Fibroblast of lung (primary cell): ENCODE results near the gene AGPAT1.

Experiments
- CTCF ChIP-seq, 2 donors: IDR thresholded peaks in 1 of 2; conservative IDR thresholded peaks in 1 of 2; 1 replicate in 1 of 2; 2 replicates in 1 of 2; pipeline ENCODE4 v1.5.1; 2011 to 2012; ENCODE audit warnings: low read length in 2 of 2, control low read depth in 1 of 2, inconsistent platforms in 1 of 2, low read depth in 1 of 2, mild to moderate bottlenecking in 1 of 2
- EZH2 ChIP-seq: IDR thresholded peaks from 2 replicates; pipeline ENCODE4 v1.5.1; 2012; ENCODE audit warnings: low read length, control low read depth, mild to moderate bottlenecking; ENCODE audit errors: missing control alignments

GRCh38 chr6:32181915-32182529 lies 6.1 kb upstream of the AGPAT1 start:
- TF ChIP-seq CTCF (conservative IDR thresholded peaks at IDR 0.05 in 1 of 2, IDR thresholded peaks at IDR 0.05 in 1 of 2; ENCODE audit: low read depth in 1 of 2, low read length in 2 of 2) (no peak), EZH2 (no peak)
